Measurements from ENCODE around the gene SEMA6D. TPM values are rescaled to one million over a fixed set of nuclear protein-coding genes. Genes with fewer than 3 reads are reported as not detected.

SEMA6D gene
- total and polyA plus RNA-seq, 2 donors (not counting 3 experiments of a cell fraction or from before 2014, with no cell fraction given): 16.3 to 22.5 TPM

DNA sequence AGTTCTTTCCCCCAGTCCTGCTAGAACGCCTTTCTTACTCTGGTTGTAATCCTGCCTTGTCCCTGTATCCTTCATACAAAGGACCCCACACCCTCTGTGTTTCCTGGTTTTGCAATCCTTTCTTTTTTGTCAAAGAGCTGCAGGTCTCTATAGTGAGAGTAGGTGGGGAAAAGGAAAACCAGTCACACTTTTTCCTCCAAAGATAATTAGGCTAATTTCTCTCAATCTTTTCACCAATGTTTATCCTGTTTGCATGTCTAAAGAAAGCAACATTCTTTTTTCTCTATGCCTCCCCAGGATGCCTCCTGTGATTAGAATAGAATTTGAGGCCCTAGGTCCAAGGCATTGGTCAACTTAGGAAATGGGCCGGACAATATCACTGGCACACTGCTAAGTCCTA is 25.4 kb downstream of the SEMA6D start:
- TF ChIP-seq FOS (IDR thresholded peaks at IDR 0.05; ENCODE audit: borderline replicate concordance, insufficient read depth, low read length) (no peak), EZH2 (IDR thresholded peaks at IDR 0.05; ENCODE audit: borderline replicate concordance, low read depth, low read length, severe bottlenecking) (no peak), MYC (IDR thresholded peaks at IDR 0.05; ENCODE audit: low read depth, low read length) (no peak), POLR2AphosphoS5 (IDR thresholded peaks at IDR 0.05; ENCODE audit: insufficient read depth, low read depth, low read length) (no peak), GATA2 (IDR thresholded peaks at IDR 0.05; ENCODE audit: insufficient read depth, insufficient read length, low read depth, low read length) (no peak), POLR2A (IDR thresholded peaks at IDR 0.05; ENCODE audit: low read depth, low read length) (no peak), CTCF (IDR thresholded peaks at IDR 0.05; ENCODE audit: extremely low read depth in 1 of 2, insufficient read depth in 1 of 2, low read depth in 1 of 2, low read length in 2 of 2) (no peak), JUN (IDR thresholded peaks at IDR 0.05; ENCODE audit: borderline replicate concordance, insufficient read depth, insufficient read length, low read depth) (no peak)
- TF ChIP-seq, protein P1, sequence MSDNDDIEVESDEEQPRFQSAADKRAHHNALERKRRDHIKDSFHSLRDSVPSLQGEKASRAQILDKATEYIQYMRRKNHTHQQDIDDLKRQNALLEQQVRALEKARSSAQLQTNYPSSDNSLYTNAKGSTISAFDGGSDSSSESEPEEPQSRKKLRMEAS (IDR thresholded peaks at IDR 0.05; ENCODE audit: insufficient read depth, insufficient read length): no peak
- H3K9ac ChIP-seq (replicated peaks; ENCODE audit: extremely low read depth, insufficient read depth, low read length): no peak overlapping the region
- H3K4me1 ChIP-seq (ENCODE audit: control insufficient read depth, extremely low read depth, insufficient read depth, low read length): no peaks in the 10 kb centered on the region
- H3K4me3 ChIP-seq (replicated peaks in 1 of 3; ENCODE audit: insufficient read depth in 1 of 3, low read depth in 1 of 3, low read length in 3 of 3): no peak overlapping the region
- intact Hi-C loops (cut with micrococcal nuclease): no loop called here
- FAIRE-seq: no peak
- no TSS peak for BruUV-seq (replicated peaks)
- dilution Hi-C loops (cut with MboI; ENCODE audit: extremely low pct_ligation_motif_present, low sequenced_read_pairs): no loop called here
- H3K36me3 ChIP-seq (ENCODE audit: control insufficient read depth in 2 of 2, extremely low read depth in 1 of 2, insufficient read depth in 2 of 2, low read length in 2 of 2): peaks cover 0 to 4% of the 10 kb centered on the region in 2 experiments
- no peaks in the 10 kb centered on the region for H3K27me3 ChIP-seq (ENCODE audit: control insufficient read depth in 2 of 2, insufficient read depth in 2 of 2, low read length in 2 of 2)
- no peaks in the 10 kb centered on the region for H4K20me1 ChIP-seq (replicated peaks; ENCODE audit: control insufficient read depth, extremely low read depth, insufficient read depth, low read length)
- no peak overlapping the region for H3K27ac ChIP-seq (ENCODE audit: insufficient read depth, low read depth, low read length)
- DNase-seq (ENCODE audit: low read depth, low spot score): no peak
- no peaks in the 10 kb centered on the region for H3K79me2 ChIP-seq (ENCODE audit: control insufficient read depth, insufficient read depth, low read length)
- H3K4me2 ChIP-seq (ENCODE audit: insufficient read depth, low read length): no peak overlapping the region
- no peaks in the 10 kb centered on the region for H3K9me3 ChIP-seq (replicated peaks; ENCODE audit: control insufficient read depth, insufficient read depth, low read length)
- ChIA-PET CTCF (no interaction called here), POLR2A (no interaction called here)
- no peaks in the 10 kb centered on the region for H3K9me1 ChIP-seq (replicated peaks; ENCODE audit: control insufficient read depth, extremely low read depth, insufficient read depth, low read length)
- H2AFZ ChIP-seq (ENCODE audit: low read depth, low read length): no peak overlapping the region

Data from endothelial cell of umbilical vein (primary cell).